SH-SY5Y (cell line): ENCODE results near the gene POLR1A.

Experiments
- GATA2 ChIP-seq: IDR thresholded peaks from 2 replicates; pipeline ENCODE4 v1.6.1; 2011; ENCODE audit warnings: mild to moderate bottlenecking, low read depth, low read length
- GATA3 ChIP-seq: IDR thresholded peaks from 2 replicates; pipeline ENCODE4 v1.6.1; 2011; ENCODE audit warnings: low read depth, mild to moderate bottlenecking, low read length, moderate library complexity

The POLR1A gene

DNA sequence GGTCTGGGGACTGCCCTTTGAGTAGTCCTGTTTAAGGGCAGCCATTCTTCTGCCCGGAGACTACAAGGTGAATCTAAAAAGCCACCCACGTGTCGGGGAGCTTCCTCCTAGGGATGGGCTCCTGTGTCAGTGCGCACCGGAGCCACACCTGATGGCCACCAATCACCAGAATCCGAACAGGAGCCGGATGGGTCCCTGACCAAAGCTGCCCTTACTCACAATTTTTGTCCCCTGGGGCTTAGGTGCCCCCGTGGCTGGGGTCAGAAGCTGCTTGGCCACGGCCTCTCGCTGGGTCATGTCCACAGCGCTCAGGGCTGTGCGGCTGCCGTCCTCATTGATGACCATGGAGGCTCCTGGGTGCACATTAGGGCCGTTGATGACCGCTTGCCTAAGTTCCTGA is 30.9 kb downstream of the POLR1A start:
- TF ChIP-seq GATA2 (no peak), GATA3 (no peak)

DNA sequence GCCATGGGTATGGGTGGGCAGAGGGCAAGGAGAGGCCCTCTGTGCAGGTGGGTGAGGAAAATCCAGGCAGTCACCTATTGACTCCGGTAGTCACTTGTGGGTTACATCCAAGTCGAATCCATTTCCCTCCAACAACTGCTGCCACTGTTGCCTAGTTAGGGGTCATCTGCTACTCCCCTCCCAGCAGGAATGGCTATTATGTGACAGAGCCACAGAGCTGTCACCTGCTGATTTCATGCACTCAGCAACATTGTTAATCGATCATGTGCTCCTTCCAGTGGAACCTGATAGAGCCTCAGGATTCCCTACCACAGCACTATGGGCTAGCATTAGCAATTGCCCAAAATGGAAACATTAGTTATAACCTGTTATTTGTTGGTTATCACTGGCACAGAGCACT is 31.4 kb downstream of the POLR1A start:
- TF ChIP-seq GATA2 (no peak), GATA3 (no peak)

DNA sequence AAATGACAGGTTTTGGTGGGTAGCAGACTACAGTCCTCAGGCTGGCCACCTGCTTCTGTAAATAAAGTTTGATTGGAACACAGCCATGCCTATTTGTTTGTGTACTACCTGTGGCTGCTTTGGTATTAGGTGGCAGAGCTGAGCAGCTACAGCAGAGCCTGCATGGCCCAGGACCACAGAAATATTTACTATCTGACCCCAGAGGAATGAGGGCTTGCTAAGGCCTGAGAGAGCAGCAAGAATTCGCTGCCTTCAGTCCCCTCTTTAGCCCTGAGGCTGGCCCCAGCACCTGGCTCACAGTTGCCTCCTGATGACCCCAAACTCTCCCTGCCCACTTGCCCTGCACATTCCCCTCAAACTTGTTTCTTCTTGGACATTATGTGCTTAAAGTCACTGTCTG is 32.5 kb downstream of the POLR1A start:
- no peak for TF ChIP-seq GATA2
- TF ChIP-seq GATA3 = no peak

DNA sequence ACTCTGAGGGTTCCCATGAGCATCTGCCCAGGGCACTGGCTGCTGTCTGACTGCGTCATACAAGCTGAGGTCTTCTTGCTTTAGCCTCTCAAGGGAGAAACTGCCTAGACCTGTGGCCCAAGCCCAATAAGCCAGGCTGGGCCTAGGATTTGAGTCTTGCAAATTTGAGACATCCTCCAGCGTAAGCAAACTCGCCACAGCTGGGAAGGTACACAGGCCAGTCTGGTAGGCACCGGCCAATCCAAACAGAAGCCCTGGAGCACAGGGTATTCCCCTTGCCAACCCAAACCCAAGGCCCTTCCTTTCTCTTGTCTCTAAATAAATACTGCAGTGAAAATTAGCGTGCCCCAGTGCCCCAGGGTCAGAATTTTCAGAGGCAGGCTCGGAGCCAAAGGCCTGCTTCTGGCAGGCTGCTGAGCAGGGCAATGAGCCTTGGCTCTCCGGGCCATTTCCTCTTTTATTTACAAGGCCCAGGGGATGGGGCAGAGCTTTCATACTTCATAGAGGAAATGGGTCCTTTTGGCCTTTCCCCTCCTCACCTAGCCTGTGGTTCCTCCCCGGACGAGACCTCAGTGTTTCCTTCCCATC is 33.3 kb downstream of the POLR1A start:
- TF ChIP-seq GATA3 (no peak), GATA2 (no peak)

DNA sequence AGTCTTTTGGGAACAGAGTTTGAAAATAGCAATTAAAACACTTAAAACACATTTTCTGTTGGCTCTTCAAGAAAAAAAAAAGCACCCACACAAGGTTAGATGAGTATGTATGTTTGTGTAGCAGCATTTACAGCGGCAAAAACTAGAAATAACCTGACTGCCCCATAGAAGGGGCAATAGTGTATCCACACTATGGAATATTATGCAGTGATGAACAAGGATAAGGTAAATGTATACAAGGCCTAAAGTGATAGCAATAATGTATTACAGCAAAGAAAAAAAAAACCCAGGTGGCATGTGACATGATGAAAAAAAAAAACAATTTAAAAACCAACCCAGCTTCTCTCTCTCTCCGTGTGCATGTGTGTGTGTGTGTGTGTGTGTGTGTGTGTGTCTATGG is 34.8 kb downstream of the POLR1A start:
- no peak for TF ChIP-seq GATA2
- no peak for TF ChIP-seq GATA3

DNA sequence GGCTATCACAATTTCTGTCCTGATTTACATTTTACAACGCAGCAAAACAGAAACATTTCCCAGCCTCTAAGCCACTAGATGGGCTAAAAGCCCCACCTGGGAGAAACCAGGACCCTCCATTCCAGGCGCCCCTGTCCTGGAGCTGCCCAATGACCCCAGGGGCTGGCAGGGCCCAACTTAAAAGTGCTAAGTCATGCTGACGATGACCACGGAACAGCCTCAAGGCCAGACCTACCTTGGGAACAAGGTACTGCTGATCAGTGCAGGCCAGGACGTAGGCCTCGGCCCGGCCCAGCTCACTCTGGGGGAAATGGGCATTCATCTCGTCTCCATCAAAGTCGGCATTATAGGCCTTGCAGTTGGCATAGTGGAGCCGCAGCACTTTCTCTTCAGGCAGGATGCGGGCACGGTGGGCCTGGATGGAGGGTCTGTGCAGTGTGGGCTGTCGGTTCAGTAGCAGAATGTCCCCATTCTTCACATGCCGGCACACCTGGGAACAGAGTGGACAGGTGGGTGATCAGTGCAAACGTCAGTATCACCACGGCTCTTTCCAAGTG is 35.8 kb downstream of the POLR1A start:
- TF ChIP-seq GATA2 (no peak), GATA3 (no peak)

DNA sequence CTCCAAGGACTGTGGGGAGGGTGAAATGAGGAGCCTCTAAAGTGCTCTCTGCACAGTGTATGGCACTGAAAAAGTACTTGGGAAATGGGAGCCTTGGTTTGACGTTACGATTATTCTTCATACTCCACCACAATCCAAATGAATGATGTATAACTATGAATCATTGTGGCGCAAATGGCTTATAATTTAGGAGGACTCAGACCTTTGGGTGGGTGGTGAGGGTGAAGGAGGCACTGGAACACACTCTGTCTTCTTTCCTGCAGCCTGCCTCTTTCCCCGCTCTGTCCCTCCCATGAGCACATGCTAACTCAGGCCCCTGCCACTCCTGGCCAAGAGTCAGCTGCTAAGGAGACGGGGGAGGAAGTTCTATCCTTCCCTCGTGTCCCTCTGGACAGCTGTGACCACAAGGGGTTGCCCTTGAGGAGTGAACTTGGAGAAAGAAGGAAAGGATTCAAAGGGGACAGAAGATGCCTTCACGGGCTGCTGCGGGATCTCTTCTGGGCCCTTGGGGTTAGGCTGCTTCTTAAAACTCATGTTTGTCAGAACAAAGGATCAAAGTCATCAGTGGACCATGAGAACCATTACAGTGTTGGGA is 36.5 kb downstream of the POLR1A start:
- no peak for TF ChIP-seq GATA2
- no peak for TF ChIP-seq GATA3

DNA sequence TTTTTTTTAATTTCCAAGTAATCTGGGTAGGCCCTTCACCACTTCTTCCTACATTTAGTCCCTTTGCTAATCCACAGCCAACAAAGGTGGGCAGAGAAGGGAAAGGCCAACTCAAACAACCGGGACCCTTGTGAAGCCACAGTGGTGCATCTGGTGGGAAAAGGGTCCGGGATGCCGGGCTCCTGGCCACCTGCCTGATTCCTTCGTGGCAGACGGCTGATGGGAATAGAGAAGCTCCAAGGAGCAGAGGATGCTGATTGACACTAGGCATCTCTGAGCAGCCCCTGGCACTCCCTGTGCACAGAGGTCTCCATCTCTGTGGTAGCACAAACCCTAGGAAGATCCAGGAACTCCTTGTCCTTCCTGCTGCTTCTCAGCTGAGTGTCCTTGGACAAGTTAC is 37.0 kb downstream of the POLR1A start:
- TF ChIP-seq GATA3 = no peak

DNA sequence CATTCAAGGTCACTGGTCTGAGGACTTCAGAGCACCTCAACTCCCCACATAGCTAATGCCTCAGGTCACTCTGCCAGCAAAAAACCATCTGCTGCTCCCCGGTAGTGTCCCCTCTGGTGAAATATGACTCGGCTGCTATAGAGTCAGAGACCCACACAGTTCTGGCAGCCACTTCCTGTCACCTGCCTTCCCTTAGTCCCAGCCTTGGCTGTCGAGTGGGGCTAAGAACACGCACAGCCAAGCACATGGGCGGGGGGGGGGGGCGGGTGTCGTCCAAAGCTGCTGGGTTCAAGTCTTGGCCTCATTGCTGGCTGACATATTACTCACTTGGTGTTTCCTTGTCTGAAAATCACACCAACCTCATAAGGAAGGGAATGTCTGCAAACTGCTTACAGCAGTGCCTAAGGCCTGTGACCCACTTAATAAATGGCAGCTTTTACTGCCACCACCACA is 37.5 kb downstream of the POLR1A start:
- TF ChIP-seq GATA2 (no peak), GATA3 (no peak)

DNA sequence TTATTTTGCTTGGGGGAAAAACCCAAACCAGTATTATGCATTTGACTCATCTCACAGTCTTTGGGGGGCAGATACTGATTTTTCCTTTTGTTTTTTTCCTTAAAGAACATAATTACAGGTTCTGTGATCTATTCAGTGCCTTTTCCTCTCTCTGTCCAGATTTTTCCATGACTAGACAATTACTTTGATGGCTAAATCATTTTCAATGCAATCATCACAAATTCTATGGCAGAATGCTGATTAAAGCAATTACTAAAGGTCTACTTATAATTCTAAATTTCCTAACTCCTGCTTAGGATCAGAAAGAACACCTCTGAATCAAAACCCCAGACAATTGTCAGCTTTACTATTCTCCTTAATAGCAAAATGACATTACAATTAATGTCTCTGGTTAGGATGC is 38.8 kb downstream of the POLR1A start:
- TF ChIP-seq GATA2 (no peak), GATA3 (no peak)

DNA sequence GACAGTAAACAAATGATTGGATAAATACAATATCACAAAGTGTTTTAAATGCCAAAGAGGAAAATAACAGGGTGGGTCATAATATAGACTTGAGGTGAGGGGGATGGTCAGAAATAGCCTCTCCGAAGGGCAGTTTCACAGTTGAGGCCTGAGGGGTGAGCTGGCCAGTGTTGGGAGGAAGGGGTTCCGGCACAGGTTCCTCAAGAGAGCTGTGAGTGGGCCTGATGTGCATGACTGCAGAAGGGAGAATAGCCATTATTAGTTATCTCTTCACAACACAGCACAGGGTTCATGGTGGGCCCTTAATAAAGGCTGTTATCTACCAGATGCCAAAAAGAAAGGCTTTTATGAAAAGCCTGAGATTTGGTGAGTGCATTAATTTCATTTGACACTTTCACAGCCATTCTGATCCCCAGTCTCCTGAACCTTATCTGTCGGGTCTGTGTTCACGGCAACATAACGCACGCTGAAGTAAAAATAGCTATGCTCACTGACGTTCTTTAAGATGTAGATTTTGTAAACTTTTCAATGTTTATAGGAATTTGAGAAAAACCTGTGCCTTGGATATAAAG is 39.6 kb downstream of the POLR1A start:
- TF ChIP-seq GATA3 (0 out of 2 replicates have a peak, but pooled peaks have one; percentile 61), GATA2 (peak; percentile 91)

DNA sequence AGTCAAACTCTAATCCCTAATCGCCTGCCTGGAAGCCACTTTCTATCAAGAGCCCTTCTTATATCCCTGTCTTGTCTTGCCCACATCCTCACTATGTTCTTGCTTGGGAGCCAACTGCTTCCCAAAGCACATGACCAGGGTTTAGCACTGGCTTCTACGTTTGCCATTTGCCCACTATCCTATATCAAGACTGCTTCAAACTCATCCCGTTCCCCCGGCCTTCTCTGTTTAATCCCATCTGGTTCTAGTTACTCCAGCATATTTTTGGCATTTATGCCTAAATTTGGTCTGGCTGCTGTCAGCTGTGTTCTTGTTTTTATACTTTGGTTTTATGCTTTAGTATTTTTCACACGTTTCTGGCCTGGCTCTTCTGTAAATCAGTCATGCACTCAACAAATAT is 40.2 kb downstream of the POLR1A start:
- no peak for TF ChIP-seq GATA3
- no peak for TF ChIP-seq GATA2

DNA sequence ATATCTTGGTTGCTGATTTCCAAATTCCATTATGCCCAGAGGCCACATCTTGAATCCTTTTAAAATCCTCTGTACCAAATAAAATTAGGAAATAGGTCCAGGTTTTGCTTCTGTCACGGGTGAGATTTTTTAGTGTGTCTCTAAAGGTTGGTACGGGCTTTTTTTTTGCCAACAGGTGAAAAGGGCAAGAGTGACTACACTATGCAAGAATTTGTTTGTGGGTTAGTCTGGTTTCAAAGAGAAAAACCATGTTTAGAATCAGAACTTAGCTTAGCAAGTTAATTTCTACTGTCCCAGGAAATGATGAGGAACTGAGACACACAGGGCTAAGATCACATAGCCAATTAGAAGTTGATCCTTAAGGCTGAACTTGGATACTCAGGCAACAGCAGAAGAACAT is 41.7 kb downstream of the POLR1A start:
- TF ChIP-seq GATA2 = no peak
- TF ChIP-seq GATA3 = no peak

DNA sequence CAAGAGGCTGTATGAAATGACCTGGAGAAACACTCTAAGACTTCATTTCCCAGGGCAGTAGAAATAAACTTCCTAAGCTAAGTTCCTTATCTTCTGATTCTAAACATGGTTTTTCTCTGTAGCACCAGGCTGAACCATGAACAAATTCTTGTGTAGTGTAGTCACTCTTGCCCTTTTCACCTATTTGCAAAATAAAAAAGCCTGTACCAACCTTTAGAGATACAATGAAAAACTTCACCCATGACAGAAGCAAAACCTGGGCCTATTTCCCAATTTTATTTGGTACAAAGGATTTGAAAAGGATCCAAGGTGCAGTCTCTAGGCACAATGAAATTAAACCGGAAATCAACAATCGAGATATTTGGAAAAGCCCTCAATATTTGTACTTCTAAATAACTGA is 43.6 kb downstream of the POLR1A start:
- TF ChIP-seq GATA2 (no peak), GATA3 (no peak)
